Activated CD8-positive, alpha-beta memory T cell treated with anti-CD3 and anti-CD28 coated beads, Interleukin-2, amount 50 U/mL, for 1 hour (primary cell): ENCODE data around the gene RGS17.
"Not testable (repeated sequence)": the region's sequence is repeated elsewhere in the genome, so short reads cannot be mapped to it uniquely, and the experiment has no call there.

Experiments
- DNase-seq: peaks from one replicate; pipeline ENCODE4 v3.0.0-alpha.2; 2020; ENCODE audit errors: extremely low read depth

The RGS17 gene

GRCh38 chr6:153131037-153131981 is at the start of gene RGS17:
Gene RGS17, minus strand, starts transcription at chr6:153131282. Its CDS starts 87,264 bp downstream, at chr6:153044018.
- no peak for DNase-seq

DNA sequence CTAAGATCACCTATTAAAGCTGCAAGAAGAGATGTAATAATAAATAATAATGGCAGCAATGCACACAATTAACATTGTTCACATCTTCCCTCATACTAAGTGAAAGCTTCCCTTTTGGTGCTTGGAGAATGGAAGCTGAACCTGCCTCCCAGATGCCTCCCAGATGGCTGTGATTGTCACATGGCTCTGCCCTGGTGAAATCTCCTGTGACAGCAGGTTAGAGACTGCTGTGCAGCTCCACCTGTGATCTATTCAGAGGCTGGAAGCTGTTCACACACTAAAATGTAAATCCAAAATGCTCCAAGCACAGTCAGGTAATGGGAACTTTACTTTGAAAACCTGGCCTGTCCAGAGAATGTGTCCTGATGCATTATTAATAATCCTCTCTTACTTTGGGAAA is 41.7 kb upstream of the RGS17 start:
- DNase-seq, result no peak

- DNase-seq, result no peak
These were observed 39.4 kb upstream of the RGS17 start for GRCh38 chr6:153170511-153170910.

DNA sequence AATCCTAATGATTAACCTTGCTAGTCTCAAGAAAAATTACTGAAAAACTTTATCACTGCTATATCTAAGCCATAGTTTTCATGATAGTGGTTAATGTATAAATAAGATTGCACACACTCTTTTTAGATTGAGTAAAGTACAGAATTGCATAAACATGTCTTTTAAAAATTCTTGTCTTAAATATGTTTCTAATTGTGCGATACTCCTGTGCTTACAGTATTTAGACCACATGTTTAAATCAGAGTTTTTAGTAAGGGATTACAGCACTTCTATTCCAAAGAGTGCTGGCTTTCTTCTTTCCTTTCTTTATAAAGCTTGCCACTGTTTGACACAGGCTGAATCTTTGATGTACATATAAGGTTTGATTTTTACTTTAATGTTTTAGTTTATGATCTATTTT is 36.8 kb upstream of the RGS17 start:
- no peak for DNase-seq

GRCh38 chr6:153167061-153167891 is 36.2 kb upstream of the RGS17 start:
- no peak for DNase-seq

DNA sequence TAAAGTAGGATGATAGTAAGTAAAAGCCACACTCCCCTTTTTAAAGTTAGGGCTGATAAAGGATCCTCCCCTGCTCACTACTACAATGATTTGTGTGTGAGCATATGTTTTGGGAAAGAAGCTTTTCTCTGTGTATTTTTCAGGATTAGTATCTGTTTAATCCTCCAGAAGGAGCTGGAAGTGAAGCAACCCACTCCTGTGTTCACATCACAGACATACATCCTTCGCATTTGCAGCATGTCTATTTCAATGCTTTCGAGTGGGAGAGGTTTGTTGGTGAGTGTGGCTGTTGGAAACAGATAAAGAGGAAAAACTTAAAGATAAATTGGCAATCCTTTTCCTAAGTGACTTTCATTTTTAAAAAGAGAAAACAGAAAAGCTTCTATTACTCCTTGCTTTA is 31.6 kb upstream of the RGS17 start:
- no peak for DNase-seq

GRCh38 chr6:153162172-153162571 is 31.1 kb upstream of the RGS17 start:
- DNase-seq, result no peak

- DNase-seq, result no peak
These were observed 29.1 kb upstream of the RGS17 start for GRCh38 chr6:153160221-153160620.

DNA sequence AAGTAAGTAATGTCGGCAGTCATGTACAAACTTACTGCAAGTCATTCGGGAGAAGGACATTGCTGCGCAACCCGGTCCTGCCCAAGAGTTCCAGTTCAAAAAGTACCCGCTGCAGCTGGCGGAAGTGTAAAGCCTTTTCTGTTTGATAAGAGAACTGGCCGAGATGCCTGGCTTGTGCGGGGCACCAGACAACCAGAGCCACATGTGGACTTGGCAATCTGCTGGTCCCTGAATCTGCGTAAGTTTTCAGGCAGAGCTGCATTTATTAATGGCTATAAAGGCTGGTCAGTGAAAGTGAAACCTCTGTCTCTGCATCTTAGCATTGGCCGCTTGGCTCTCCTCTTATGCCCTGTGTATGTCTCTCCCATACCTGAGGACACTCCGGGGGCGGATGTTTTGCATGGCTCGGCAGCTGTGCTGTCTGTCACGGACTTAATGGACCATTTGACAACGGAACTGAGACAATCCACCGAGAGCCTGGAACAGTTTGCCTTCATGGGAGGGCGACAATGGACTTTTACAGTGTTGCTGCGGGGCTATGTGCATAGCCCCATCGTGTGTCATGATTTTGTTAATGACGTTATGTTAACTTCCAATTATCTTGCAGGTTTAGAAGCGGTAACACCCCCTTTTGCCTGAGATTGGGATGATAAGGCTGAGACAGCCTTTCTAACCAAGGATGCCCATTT is 19.8 kb upstream of the RGS17 start:
- DNase-seq, result no peak

- no peak for DNase-seq
These were observed 19.3 kb upstream of the RGS17 start for GRCh38 chr6:153150371-153150751.

GRCh38 chr6:153149891-153150290 is 18.8 kb upstream of the RGS17 start:
- DNase-seq, result no peak

- DNase-seq, result no peak
These were observed 15.3 kb upstream of the RGS17 start for GRCh38 chr6:153146413-153146812.

DNA sequence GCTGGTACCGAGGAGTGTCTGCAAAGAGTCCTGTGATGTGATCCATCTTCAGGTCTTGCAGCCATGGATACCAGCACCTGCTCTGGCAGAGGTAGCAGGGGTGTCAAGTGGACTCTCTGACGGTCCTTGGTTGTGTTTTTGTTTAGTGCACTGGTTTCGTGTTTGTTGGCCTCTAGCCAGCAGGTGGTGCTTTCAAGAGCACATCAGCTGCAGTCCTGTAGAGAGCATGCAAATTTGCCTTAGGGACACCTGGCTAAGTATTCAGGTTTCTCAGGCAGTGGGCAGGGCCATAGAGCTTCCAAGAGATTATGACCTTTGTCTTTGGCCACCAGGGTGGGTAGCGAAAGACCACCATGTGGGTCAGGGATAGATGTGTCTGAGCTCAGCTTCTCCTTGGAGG is 14.5 kb upstream of the RGS17 start:
- no peak for DNase-seq

DNA sequence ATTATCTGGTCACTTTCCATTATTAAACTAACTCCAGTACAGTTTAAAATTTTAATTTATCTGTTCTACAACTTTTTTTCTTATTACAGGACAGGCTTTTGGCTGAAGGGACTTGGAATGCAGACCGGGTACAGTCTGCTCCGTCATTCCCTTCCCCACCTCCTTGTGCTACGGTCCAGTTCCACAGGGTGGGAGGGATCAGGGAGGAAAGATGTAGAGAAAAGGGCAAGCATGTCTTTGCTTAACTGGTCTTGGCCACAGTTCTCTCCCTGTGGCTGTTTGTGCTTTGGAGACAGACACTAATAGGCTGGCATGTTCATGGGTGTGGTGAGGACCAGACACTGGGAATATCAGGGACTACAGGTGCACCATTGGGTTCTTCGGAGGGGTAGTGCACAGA is 12.1 kb upstream of the RGS17 start:
- no peak for DNase-seq

- DNase-seq, result no peak
These were observed 9.2 kb upstream of the RGS17 start for GRCh38 chr6:153140299-153140698.

- no peak for DNase-seq
These were observed 7.8 kb upstream of the RGS17 start for GRCh38 chr6:153138930-153139329.

GRCh38 chr6:153135681-153136080 is 4.6 kb upstream of the RGS17 start:
- DNase-seq, result no peak

- DNase-seq, result not testable (repeated sequence)
These were observed 2.6 kb upstream of the RGS17 start for GRCh38 chr6:153133667-153134066.

DNA sequence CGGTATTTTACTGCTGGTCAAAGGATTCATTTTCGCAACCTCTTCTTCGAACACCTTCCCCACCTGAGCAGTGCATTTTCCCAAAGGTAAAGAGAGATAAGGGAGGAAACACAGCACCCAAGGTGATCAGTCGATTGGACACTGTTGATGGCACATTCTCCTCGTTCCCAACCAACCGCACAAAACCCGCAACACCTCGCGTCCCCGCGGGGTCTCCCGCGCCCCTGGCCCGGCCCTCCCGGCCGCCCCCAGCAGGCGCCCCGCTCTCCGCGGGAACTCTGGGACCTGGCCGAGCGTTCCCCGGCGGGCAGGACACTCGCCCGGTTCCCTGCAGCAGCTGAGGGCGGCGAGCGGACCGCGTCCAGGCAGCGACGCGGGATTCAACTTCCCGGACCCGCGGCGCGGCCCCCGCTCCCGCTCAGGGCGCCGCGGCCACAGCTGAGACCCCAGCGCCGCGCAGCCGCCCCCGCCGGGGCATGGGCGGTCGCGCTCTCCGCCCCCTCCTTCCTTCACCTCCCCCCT is 506 bp downstream of the RGS17 start:
- no peak for DNase-seq

- no peak for DNase-seq
These were observed 1.1 kb downstream of the RGS17 start for GRCh38 chr6:153129873-153130514.

DNA sequence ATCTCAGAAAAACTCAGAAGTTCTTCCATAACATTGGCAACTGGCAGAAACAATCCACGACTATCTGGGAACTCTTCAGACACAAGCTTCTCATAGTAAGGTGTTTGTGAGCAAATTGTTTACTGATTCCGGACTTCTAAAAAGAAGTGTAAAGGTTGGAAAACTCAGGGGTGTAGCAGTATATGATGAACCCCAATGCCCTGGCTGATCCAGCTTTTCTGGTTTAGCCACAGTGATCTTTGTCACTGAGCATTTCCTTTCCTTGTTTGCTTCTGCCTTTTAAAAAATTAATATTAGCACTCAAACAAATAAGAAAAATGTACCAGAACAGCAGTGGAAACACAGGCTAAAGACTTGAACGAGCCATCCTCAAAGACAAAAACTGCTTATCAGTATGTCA is 4.9 kb downstream of the RGS17 start:
- DNase-seq, result no peak
